Chondrocyte (in vitro differentiated cells): Measurements from ENCODE around the gene ZBTB9. TPM values are rescaled to one million over a fixed set of nuclear protein-coding genes. Genes with fewer than 3 reads are reported as not detected.

Experiments used
- DNase-seq: peaks from one replicate; pipeline ENCODE4 v3.0.0; 2021; ENCODE audit warnings: mixed read lengths, low spot score
- H3K27ac Mint-ChIP-seq: one replicate; pipeline ENCODE4 v1.8.0; 2021; ENCODE audit warnings: mild to moderate bottlenecking, moderate library complexity, mixed read lengths; ENCODE audit not compliant: unreplicated experiment
- H3K27me3 Mint-ChIP-seq: 2 replicates; pipeline ENCODE4 v1.8.0; 2021; ENCODE audit warnings: low read depth, mixed read lengths
- H3K36me3 Mint-ChIP-seq: 2 replicates; pipeline ENCODE4 v1.8.0; 2021; ENCODE audit warnings: low read depth, mixed read lengths
- H3K4me1 Mint-ChIP-seq: 2 replicates; pipeline ENCODE4 v1.8.0; 2021; ENCODE audit warnings: low read depth, mild to moderate bottlenecking, mixed read lengths
- H3K4me3 Mint-ChIP-seq: one replicate; pipeline ENCODE4 v1.8.0; 2021; ENCODE audit warnings: mild to moderate bottlenecking, moderate library complexity, mixed read lengths; ENCODE audit not compliant: unreplicated experiment
- H3K9me3 Mint-ChIP-seq: 2 replicates; pipeline ENCODE4 v1.8.0; 2021; ENCODE audit warnings: low read depth, mixed read lengths
- total RNA-seq: library from RNA; stranded (reverse); gene quantifications from 3 replicates; pipeline ENCODE4 v1.2.1, GENCODE V29; 2021
- TF ChIP-seq, protein P1 (sequence below): fragments of 200-600 bp; sonication (generic); IDR thresholded peaks from 2 replicates; pipeline ENCODE4 v1.5.0; 2021; ENCODE audit warnings: antibody characterized with exemption, mild to moderate bottlenecking, moderate library complexity

ZBTB9 gene
- total RNA-seq, 1 donor from 2014 or later = 7.1 TPM

DNA sequence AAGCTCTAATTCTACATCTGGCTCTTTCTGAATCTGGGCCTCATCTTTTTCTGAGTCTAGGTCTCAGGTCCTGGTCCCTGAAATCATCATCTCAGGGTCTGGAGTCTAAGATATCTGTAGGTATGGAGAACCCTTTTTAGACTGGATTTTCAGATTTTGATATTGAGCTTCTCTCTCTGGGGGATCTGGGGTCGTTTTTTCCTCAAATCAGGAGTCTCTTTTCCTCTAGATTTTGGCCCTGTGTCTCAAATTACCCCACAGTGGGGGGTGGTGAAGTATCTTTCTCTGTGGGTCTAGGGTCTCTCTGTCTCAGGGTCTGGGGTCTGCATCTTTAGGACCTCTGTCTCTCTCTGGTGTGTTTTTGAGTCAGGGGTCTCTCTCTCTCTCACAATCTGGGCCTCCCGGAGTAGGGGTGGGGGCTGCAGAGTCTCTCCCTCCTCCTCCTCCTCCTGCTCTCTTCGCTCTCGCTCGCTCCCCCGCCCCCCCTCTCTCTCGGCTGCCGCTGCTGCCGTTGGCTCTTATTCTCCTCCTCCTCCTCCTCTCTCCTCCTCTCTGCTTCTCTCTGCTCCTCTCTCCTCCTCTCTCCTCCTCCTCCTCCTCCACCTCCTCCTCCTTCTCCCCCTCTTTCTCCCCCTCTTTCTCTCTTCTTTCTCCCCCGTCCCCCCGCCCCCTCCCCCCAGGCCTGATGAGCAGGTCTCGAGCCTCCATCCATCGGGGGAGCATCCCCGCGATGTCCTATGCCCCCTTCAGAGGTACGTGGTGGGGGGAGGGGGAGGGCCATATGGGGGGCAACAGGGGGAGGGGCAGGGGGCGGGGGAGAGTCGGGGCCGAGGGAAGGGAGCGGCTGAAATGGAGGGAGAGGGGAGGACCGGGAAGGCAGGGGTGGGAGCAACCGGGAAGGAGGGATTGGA is 34.5 kb upstream of the ZBTB9 start, which contains the start of gene SYNGAP1:
Gene SYNGAP1, plus strand, starts transcription at position 486 of the 911 bp plus-strand sequence. Its CDS starts 200 bp downstream, at position 686.
- peaks cover 12% of the 10 kb centered on the region for H3K36me3 Mint-ChIP-seq
- peaks cover 70% of the 10 kb centered on the region for H3K4me1 Mint-ChIP-seq
- H3K9me3 Mint-ChIP-seq = no peaks in the 10 kb centered on the region
- peak within 1 kb of the TSS; percentile 99 for H3K4me3 Mint-ChIP-seq
- TF ChIP-seq, protein P1, sequence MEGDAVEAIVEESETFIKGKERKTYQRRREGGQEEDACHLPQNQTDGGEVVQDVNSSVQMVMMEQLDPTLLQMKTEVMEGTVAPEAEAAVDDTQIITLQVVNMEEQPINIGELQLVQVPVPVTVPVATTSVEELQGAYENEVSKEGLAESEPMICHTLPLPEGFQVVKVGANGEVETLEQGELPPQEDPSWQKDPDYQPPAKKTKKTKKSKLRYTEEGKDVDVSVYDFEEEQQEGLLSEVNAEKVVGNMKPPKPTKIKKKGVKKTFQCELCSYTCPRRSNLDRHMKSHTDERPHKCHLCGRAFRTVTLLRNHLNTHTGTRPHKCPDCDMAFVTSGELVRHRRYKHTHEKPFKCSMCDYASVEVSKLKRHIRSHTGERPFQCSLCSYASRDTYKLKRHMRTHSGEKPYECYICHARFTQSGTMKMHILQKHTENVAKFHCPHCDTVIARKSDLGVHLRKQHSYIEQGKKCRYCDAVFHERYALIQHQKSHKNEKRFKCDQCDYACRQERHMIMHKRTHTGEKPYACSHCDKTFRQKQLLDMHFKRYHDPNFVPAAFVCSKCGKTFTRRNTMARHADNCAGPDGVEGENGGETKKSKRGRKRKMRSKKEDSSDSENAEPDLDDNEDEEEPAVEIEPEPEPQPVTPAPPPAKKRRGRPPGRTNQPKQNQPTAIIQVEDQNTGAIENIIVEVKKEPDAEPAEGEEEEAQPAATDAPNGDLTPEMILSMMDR = no peak
- peak within 1 kb of the TSS; percentile 99 for H3K27ac Mint-ChIP-seq
- DNase-seq = no peak
- H3K27me3 Mint-ChIP-seq = no peaks in the 10 kb centered on the region

DNA sequence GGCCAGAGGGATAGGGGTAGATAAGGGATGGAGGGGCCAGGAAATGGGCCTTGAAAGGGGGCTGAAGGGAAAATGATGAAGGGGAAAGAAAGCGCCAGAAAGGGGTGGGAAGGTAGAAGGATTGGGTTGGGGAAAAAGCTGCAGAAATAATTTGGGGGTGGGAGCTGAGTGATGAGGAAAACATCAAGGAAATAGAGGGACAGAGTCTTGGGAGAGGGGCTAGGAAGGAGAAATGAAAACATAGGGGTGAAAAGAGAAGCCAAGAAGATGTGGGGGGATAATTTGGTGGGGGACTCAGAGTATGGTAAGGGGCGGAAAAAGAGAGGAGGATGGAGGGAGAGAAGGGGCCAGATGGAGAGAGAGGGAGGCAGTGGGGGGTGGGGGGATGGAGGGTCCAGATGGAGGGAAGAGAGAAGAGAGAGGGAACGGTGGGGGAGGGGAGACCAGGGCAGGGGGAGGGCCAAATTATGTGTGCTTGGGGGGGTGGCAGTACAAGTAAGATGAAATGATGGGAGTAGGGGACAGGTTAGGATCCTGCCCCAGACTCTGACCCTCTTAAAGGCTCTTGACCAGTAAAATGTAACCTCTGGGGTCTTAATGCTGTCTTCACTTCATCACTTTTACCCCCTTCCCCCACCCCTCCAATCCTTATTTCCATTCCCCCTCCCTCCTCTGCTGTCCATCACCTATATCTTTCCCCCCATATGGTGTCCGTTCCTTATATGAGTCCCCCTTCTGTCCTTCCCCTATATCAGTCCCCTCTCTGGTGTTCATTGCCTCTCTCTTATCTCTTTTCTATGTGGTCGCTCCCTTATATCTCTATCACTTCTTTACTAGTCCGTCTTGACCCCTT is 33.7 kb upstream of the ZBTB9 start:
- peaks cover 9% of the 10 kb centered on the region for H3K36me3 Mint-ChIP-seq
- no peaks in the 10 kb centered on the region for H3K9me3 Mint-ChIP-seq
- H3K4me1 Mint-ChIP-seq = peaks cover 68% of the 10 kb centered on the region
- no peaks in the 10 kb centered on the region for H3K27me3 Mint-ChIP-seq
- no peak for DNase-seq
- peak overlapping the region; percentile 72 for H3K4me3 Mint-ChIP-seq
- H3K27ac Mint-ChIP-seq = peak overlapping the region; percentile 75
- TF ChIP-seq, protein P1 = no peak

DNA sequence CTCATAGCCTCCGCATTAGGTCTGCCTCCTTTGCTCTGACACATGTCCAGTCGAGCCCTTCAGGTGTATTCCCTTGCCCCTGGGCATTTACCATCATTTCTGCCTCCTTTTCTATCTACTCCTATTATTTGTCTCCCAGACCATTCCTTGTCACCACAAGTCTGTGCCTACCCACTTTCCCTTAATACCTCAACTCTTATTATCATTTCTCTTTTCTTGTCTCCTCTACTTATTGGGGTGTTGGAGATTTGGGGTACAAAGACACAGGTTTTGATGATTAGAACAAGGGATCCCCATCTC is 33.1 kb upstream of the ZBTB9 start:
- Mint-ChIP-seq H3K4me1 (peaks cover 67% of the 10 kb centered on the region), H3K27ac (peak overlapping the region; percentile 14), H3K36me3 (peaks cover 9% of the 10 kb centered on the region), H3K4me3 (peak overlapping the region; percentile 72), H3K9me3 (no peaks in the 10 kb centered on the region), H3K27me3 (no peaks in the 10 kb centered on the region)
- TF ChIP-seq, protein P1 = no peak
- DNase-seq = no peak

DNA sequence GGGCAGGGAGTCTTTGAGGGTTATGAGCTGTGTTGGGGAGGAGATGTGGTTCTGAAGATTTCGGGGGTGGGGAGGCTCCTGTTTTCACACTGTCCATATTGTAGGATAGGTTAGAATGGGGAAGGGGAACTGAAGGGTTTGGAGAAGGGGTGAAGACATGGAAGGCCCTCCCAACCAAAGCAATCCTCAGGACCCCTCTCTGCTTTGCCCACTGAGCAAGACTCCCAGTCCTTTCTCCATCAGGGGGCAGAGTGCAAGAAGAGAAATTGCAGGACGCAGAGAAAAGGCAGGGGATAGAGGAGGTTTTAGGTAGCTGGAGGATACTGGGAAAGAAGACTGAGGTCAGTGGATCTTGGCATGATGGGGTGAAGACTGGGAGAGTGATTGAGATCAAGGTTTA is 30.6 kb upstream of the ZBTB9 start:
- Mint-ChIP-seq H3K4me1 (peaks cover 68% of the 10 kb centered on the region), H3K4me3 (peak overlapping the region; percentile 90), H3K27ac (peak overlapping the region; percentile 78), H3K9me3 (no peaks in the 10 kb centered on the region), H3K27me3 (no peaks in the 10 kb centered on the region), H3K36me3 (peaks cover 9% of the 10 kb centered on the region)
- no peak for DNase-seq
- TF ChIP-seq, protein P1 = no peak
